ENCODE measurements around the gene GALM. TPM values are rescaled to one million over a fixed set of nuclear protein-coding genes. Genes with fewer than 3 reads are reported as not detected.
A peak's percentile ranks its signal among the peaks of the same experiment; 100 is the strongest.
"Not testable (repeated sequence)": the region's sequence is repeated elsewhere in the genome, so short reads cannot be mapped to it uniquely, and the experiment has no call there.

GALM gene
- total RNA-seq, 2 experiments from 2014 or later = 56.0 to 57.8 TPM

- Mint-ChIP-seq H3K36me3 (ENCODE audit: low read depth) (peaks cover 57% of the 10 kb centered on the region), H3K4me3 (peak overlapping the region; percentile 94), H3K9me3 (ENCODE audit: low read depth) (no peaks in the 10 kb centered on the region), H3K4me1 (peaks cover 59% of the 10 kb centered on the region), H3K27me3 (no peaks in the 10 kb centered on the region), H3K27ac (peak overlapping the region; percentile 100)
- ChIA-PET POLR2A (interaction anchor here (0.7 to 1.8 kb wide), 15 partner anchors 8 to 374 kb away, joined by 3 to 26 read pairs (median 9); partner anchors contain the start of genes GEMIN6 and HNRNPLL), CTCF (interaction anchor here (0.6 to 2.3 kb wide), 6 partner anchors 9 to 363 kb away, joined by 3 to 10 read pairs (median 4); no protein-coding TSS in a partner anchor)
- peak; percentile 34 for ATAC-seq
- peak; percentile 76 for DNase-seq
- intact Hi-C loops (cut with DNase I, micrococcal nuclease) = loop anchor here (2.0 to 10.0 kb wide), 6 partner anchors 147 to 1783 kb away; partner anchors contain the start of genes ATL2 (in 1 of the 2), GPATCH11 (in 1 of the 2), HEATR5B (in 1 of the 2) and HNRNPLL (in 1 of the 2)
Measured at GRCh38 chr2:38750011-38750890, 84.3 kb downstream of the GALM start.

GRCh38 chr2:38750891-38751595, 85.1 kb downstream of the GALM start, which contains the start of gene SRSF7:
Gene SRSF7 (minus strand): TSS chr2:38751361. CDS start chr2:38751256, 105 bp downstream.
- peaks cover 51% of the 10 kb centered on the region for H3K4me1 Mint-ChIP-seq
- peak; percentile 98 for DNase-seq
- H3K36me3 Mint-ChIP-seq (ENCODE audit: low read depth) = peaks cover 49% of the 10 kb centered on the region
- no peaks in the 10 kb centered on the region for H3K27me3 Mint-ChIP-seq
- CTCF ChIA-PET = interaction anchor here (0.6 to 2.3 kb wide), 10 partner anchors 10 to 364 kb away, joined by 3 to 10 read pairs (median 4); no protein-coding TSS in a partner anchor
- peak within 1 kb of the TSS; percentile 94 for H3K4me3 Mint-ChIP-seq
- peak within 1 kb of the TSS; percentile 100 for H3K27ac Mint-ChIP-seq
- intact Hi-C loops (cut with DNase I, micrococcal nuclease) = loop anchor here (1.0 to 10.0 kb wide), 11 partner anchors 27 to 1784 kb away; partner anchors contain the start of genes ATL2 (in 2 of the 2), GEMIN6 (in 2 of the 2), GPATCH11 (in 1 of the 2) and HEATR5B (in 1 of the 2)
- no peaks in the 10 kb centered on the region for H3K9me3 Mint-ChIP-seq (ENCODE audit: low read depth)
- ATAC-seq = peak; percentile 83
- POLR2A ChIA-PET = interaction anchor here (0.5 to 1.8 kb wide), 42 partner anchors 9 to 1479 kb away, joined by 3 to 26 read pairs (median 4); partner anchors contain the start of genes DHX57, GALM, GEMIN6 and HNRNPLL

GRCh38 chr2:38751596-38752410, 85.9 kb downstream of the GALM start:
- no peaks in the 10 kb centered on the region for H3K9me3 Mint-ChIP-seq (ENCODE audit: low read depth)
- no peak for DNase-seq
- H3K4me3 Mint-ChIP-seq = peak overlapping the region; percentile 94
- ChIA-PET POLR2A (interaction anchor here (0.5 to 1.8 kb wide), 41 partner anchors 8 to 1479 kb away, joined by 3 to 26 read pairs (median 5); partner anchors contain the start of genes DHX57, GALM, GEMIN6 and HNRNPLL), CTCF (interaction anchor here (0.6 to 2.3 kb wide), 7 partner anchors 10 to 364 kb away, joined by 3 to 10 read pairs (median 5); no protein-coding TSS in a partner anchor)
- peaks cover 43% of the 10 kb centered on the region for H3K4me1 Mint-ChIP-seq
- H3K27me3 Mint-ChIP-seq = no peaks in the 10 kb centered on the region
- intact Hi-C loops (cut with DNase I, micrococcal nuclease) = loop anchor here (1.0 to 10.0 kb wide), 11 partner anchors 26 to 1785 kb away; partner anchors contain the start of genes ATL2 (in 2 of the 2), GEMIN6 (in 2 of the 2), GPATCH11 (in 1 of the 2) and HEATR5B (in 1 of the 2)
- H3K36me3 Mint-ChIP-seq (ENCODE audit: low read depth) = peaks cover 41% of the 10 kb centered on the region
- peak overlapping the region; percentile 100 for H3K27ac Mint-ChIP-seq
- peak; percentile 31 for ATAC-seq

- no peaks in the 10 kb centered on the region for H3K27me3 Mint-ChIP-seq
- peaks cover 19% of the 10 kb centered on the region for H3K36me3 Mint-ChIP-seq (ENCODE audit: low read depth)
- intact Hi-C loops (cut with DNase I, micrococcal nuclease) = loop anchor here in 1 of 2 experiments (5.0 to 10.0 kb wide), 2 partner anchors 471 to 1787 kb away; partner anchors contain the start of gene STRN
- ChIA-PET CTCF (interaction anchor here (0.7 to 1.2 kb wide), 3 partner anchors 10 to 172 kb away, joined by 3 to 5 read pairs (median 5); no protein-coding TSS in a partner anchor), POLR2A (interaction anchor here (1.5 kb wide), 1 partner anchor 10 kb away, joined by 6 read pairs; no protein-coding TSS in a partner anchor)
- no peaks in the 10 kb centered on the region for H3K9me3 Mint-ChIP-seq (ENCODE audit: low read depth)
- H3K4me1 Mint-ChIP-seq = peaks cover 21% of the 10 kb centered on the region
- peak overlapping the region; percentile 39 for H3K4me3 Mint-ChIP-seq
- DNase-seq (no peak), ATAC-seq (no peak)
- H3K27ac Mint-ChIP-seq = peak overlapping the region; percentile 80
Measured at GRCh38 chr2:38754049-38754448, 88.1 kb downstream of the GALM start.

- Mint-ChIP-seq H3K4me1 (peaks cover 18% of the 10 kb centered on the region), H3K27ac (peak overlapping the region; percentile 51), H3K27me3 (no peaks in the 10 kb centered on the region), H3K9me3 (ENCODE audit: low read depth) (no peaks in the 10 kb centered on the region), H3K36me3 (ENCODE audit: low read depth) (peaks cover 15% of the 10 kb centered on the region), H3K4me3 (peak overlapping the region; percentile 53)
- CTCF ChIA-PET = interaction anchor here (0.7 to 1.2 kb wide), 3 partner anchors 10 to 172 kb away, joined by 3 to 5 read pairs (median 5); no protein-coding TSS in a partner anchor
- POLR2A ChIA-PET = no interaction called here
- ATAC-seq (no peak), DNase-seq (no peak)
- intact Hi-C loops (cut with DNase I, micrococcal nuclease) = loop anchor here in 1 of 2 experiments (5.0 to 10.0 kb wide), 2 partner anchors 470 to 1787 kb away; partner anchors contain the start of gene STRN
Measured at GRCh38 chr2:38754506-38754905, 88.6 kb downstream of the GALM start.

GRCh38 chr2:38755891-38756290, 90.0 kb downstream of the GALM start:
- H3K4me1 Mint-ChIP-seq = peaks cover 14% of the 10 kb centered on the region
- POLR2A ChIA-PET; DNase-seq; ATAC-seq; H3K27me3 Mint-ChIP-seq; H3K36me3 Mint-ChIP-seq (ENCODE audit: low read depth); H3K27ac Mint-ChIP-seq; H3K9me3 Mint-ChIP-seq (ENCODE audit: low read depth); H3K4me3 Mint-ChIP-seq; CTCF ChIA-PET: not testable (repeated sequence)
- intact Hi-C loops (cut with DNase I, micrococcal nuclease) = loop anchor here in 1 of 2 experiments (10.0 kb wide), 1 partner anchor 469 kb away; no protein-coding TSS in a partner anchor

- H3K36me3 Mint-ChIP-seq (ENCODE audit: low read depth) = no peaks in the 10 kb centered on the region
- no peaks in the 10 kb centered on the region for H3K27me3 Mint-ChIP-seq
- H3K4me1 Mint-ChIP-seq = peaks cover 2% of the 10 kb centered on the region
- H3K9me3 Mint-ChIP-seq (ENCODE audit: low read depth) = no peaks in the 10 kb centered on the region
- CTCF ChIA-PET = interaction anchor here (1.1 kb wide), 1 partner anchor 20 kb away, joined by 5 read pairs; no protein-coding TSS in a partner anchor
- intact Hi-C loops (cut with DNase I, micrococcal nuclease) = no loop called here
- no peak for DNase-seq
- POLR2A ChIA-PET = interaction anchor here (2.3 kb wide), 1 partner anchor 12 kb away, joined by 14 read pairs; the partner anchor contains the start of gene SRSF7
- ATAC-seq = peak; percentile 65
- no peak overlapping the region for H3K4me3 Mint-ChIP-seq
- no peak overlapping the region for H3K27ac Mint-ChIP-seq
Measured at GRCh38 chr2:38763228-38763627, 97.3 kb downstream of the GALM start.

GRCh38 chr2:38763728-38764127, 97.8 kb downstream of the GALM start:
- intact Hi-C loops (cut with DNase I, micrococcal nuclease) = no loop called here
- ATAC-seq = no peak
- CTCF ChIA-PET = interaction anchor here (1.1 kb wide), 1 partner anchor 20 kb away, joined by 5 read pairs; no protein-coding TSS in a partner anchor

GRCh38 chr2:38765149-38765548, 99.2 kb downstream of the GALM start:
- POLR2A ChIA-PET = interaction anchor here (0.6 kb wide), 1 partner anchor 503 kb away, joined by 6 read pairs; no protein-coding TSS in a partner anchor

More at GRCh38 chr2:38763728-38764127, 97.8 kb downstream of the GALM start:
- Mint-ChIP-seq H3K4me1 (peaks cover 2% of the 10 kb centered on the region), H3K9me3 (ENCODE audit: low read depth) (no peaks in the 10 kb centered on the region), H3K27ac (no peak overlapping the region), H3K36me3 (ENCODE audit: low read depth) (no peaks in the 10 kb centered on the region), H3K4me3 (no peak overlapping the region), H3K27me3 (no peaks in the 10 kb centered on the region)
- POLR2A ChIA-PET = interaction anchor here (2.3 kb wide), 1 partner anchor 12 kb away, joined by 14 read pairs; the partner anchor contains the start of gene SRSF7
- DNase-seq = no peak

More at GRCh38 chr2:38765149-38765548, 99.2 kb downstream of the GALM start:
- H3K4me3 Mint-ChIP-seq = no peak overlapping the region
- no peaks in the 10 kb centered on the region for H3K36me3 Mint-ChIP-seq (ENCODE audit: low read depth)
- no peaks in the 10 kb centered on the region for H3K27me3 Mint-ChIP-seq
- H3K4me1 Mint-ChIP-seq = peaks cover 2% of the 10 kb centered on the region
- no peak for DNase-seq
- no peaks in the 10 kb centered on the region for H3K9me3 Mint-ChIP-seq (ENCODE audit: low read depth)
- CTCF ChIA-PET = no interaction called here
- ATAC-seq = no peak
- intact Hi-C loops (cut with DNase I, micrococcal nuclease) = no loop called here
- H3K27ac Mint-ChIP-seq = no peak overlapping the region

Measured in activated CD4-positive, alpha-beta T cell treated with anti-CD3 and anti-CD28 coated beads for 36 hours (primary cell).